OCI-LY7 (cell line): ENCODE data around the gene EPHB1. TPM values are rescaled to one million over a fixed set of nuclear protein-coding genes. Genes with fewer than 3 reads are reported as not detected.

Experiments
- BruUV-seq: library from RNA; stranded (reverse); fragments of 400-500 nt; replicated peaks from 2 replicates; lab custom pipeline; 2021; lab: Mats Ljungman, UMichigan
- CTCF ChIA-PET: fragments of 300-600 bp; sonication (Branson Sonifier 250); formaldehyde crosslinking; loops from one replicate; lab custom pipeline; 2022; ENCODE audit warnings: antibody characterized with exemption; ENCODE audit not compliant: unreplicated experiment; lab: Charles Lee
- POLR2A ChIA-PET: fragments of 300-600 bp; sonication (Branson Sonifier 250); formaldehyde crosslinking; loops from one replicate; lab custom pipeline; 2022; ENCODE audit warnings: antibody characterized with exemption; lab: Charles Lee
- DNase-seq: peaks from one replicate; pipeline ENCODE4 v3.0.0-alpha.2; 2015; ENCODE audit warnings: low spot score
- H2AFZ ChIP-seq: fragments of 200-600 bp; sonication (generic), shearing (Covaris generic); 2 replicates; pipeline ENCODE4 v1.6.1; 2014; ENCODE audit warnings: mild to moderate bottlenecking, antibody characterized with exemption, low read length, moderate library complexity
- H3K27ac ChIP-seq: fragments of 200-600 bp; sonication (generic); 2 replicates; pipeline ENCODE4 v1.5.1; 2014; ENCODE audit warnings: mixed run types, low read depth, mild to moderate bottlenecking, moderate library complexity, low read length, inconsistent platforms; ENCODE audit not compliant: poor library complexity, severe bottlenecking
- H3K36me3 ChIP-seq: fragments of 200-600 bp; sonication (generic); 2 replicates; pipeline ENCODE4 v1.6.1; 2014; ENCODE audit warnings: mild to moderate bottlenecking, antibody characterized with exemption, low read length, moderate library complexity, mixed read lengths; ENCODE audit not compliant: insufficient read depth
- H3K4me1 ChIP-seq: fragments of 200-600 bp; sonication (generic); 2 replicates; pipeline ENCODE4 v1.5.1; 2014; ENCODE audit warnings: mild to moderate bottlenecking, low read length; ENCODE audit not compliant: insufficient read depth, poor library complexity, severe bottlenecking
- H3K4me2 ChIP-seq: fragments of 200-600 bp; sonication (generic); 2 replicates; pipeline ENCODE4 v1.6.1; 2014; ENCODE audit warnings: mild to moderate bottlenecking, low read length
- H3K4me3 ChIP-seq: fragments of 200-600 bp; sonication (generic); 2 replicates; pipeline ENCODE4 v1.5.1; 2014; ENCODE audit warnings: mild to moderate bottlenecking, low read depth, low read length; ENCODE audit not compliant: poor library complexity, severe bottlenecking
- H3K79me2 ChIP-seq: fragments of 200-600 bp; sonication (generic); 2 replicates; pipeline ENCODE4 v1.6.1; 2016; ENCODE audit warnings: low read depth, mild to moderate bottlenecking, low read length, moderate library complexity, mixed read lengths; ENCODE audit not compliant: insufficient read depth
- H3K9me2 ChIP-seq: fragments of 200-600 bp; sonication (generic); 2 replicates; pipeline ENCODE4 v1.6.1; 2016; ENCODE audit warnings: mild to moderate bottlenecking, low read length, mixed read lengths; ENCODE audit not compliant: insufficient read depth
- H3K9me3 ChIP-seq: fragments of 200-600 bp; sonication (generic); 2 replicates; pipeline ENCODE4 v1.6.1; 2014; ENCODE audit warnings: mild to moderate bottlenecking, mixed run types, low read length, mixed read lengths
- H4K20me1 ChIP-seq: fragments of 200-600 bp; sonication (generic); 2 replicates; pipeline ENCODE4 v1.6.1; 2014; ENCODE audit warnings: mild to moderate bottlenecking, antibody characterized with exemption, low read length, moderate library complexity, mixed read lengths; ENCODE audit not compliant: insufficient read depth
- EZH2phosphoT487 ChIP-seq: fragments of 200-600 bp; sonication (generic); IDR thresholded peaks from 2 replicates; pipeline ENCODE4 v1.6.1; 2018; ENCODE audit warnings: low read depth, borderline replicate concordance, mild to moderate bottlenecking, mixed run types, antibody characterized with exemption, low read length, moderate library complexity, mixed read lengths
- intact Hi-C: fragments of 100-400 bp; cut with micrococcal nuclease; formaldehyde crosslinking; loops from one replicate; pipeline ENCODE4 v1.10.0; 2022; ENCODE audit not compliant: unreplicated experiment
- total RNA-seq, 2 experiments: library from RNA; depleted of rRNA in 1 of 2; stranded (reverse); fragments of >200 nt in 1 of 2; shearing (Covaris generic) in 1 of 2; gene quantifications; 2 replicates each; pipeline ENCODE4 v1.2.3, GENCODE V29; 2014 to 2022
- TF ChIP-seq, protein P1 (sequence below): fragments of 200-600 bp; sonication (generic); conservative IDR thresholded peaks from 2 replicates; pipeline ENCODE4 v1.5.1; 2014; ENCODE audit warnings: mild to moderate bottlenecking, antibody characterized with exemption, low read length, moderate library complexity, mixed read lengths

EPHB1 gene
- total RNA-seq, 2 experiments from 2014 or later, result 0.54 to 1.3 TPM

DNA sequence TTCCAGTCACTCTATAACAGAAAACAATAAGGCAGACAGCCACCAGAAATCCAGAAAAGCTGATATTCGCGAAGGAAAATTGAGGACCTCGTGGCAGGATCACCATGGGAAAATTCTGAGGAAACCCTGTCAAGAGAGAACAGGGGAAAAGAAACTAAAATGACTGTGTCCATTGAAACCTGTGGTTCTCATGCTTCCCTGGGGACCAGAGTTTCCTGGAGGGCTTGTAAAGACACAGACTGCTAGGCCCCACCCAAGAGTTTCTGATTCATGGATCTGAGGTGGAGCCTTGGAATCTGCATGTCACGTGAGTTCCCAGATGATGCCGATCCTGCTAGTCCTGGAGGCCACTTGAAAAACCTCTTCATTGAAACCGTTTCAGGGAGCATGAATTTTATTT lies 420.5 kb downstream of the EPHB1 start:
- H3K36me3 ChIP-seq, result no peaks in the 10 kb centered on the region
- H3K9me2 ChIP-seq, result no peaks in the 10 kb centered on the region
- ChIA-PET POLR2A (no interaction called here), CTCF (no interaction called here)
- no TSS peak for BruUV-seq
- H3K4me1 ChIP-seq, result no peaks in the 10 kb centered on the region
- DNase-seq, result no peak
- H3K4me3 ChIP-seq, result no peak overlapping the region
- intact Hi-C loops, result no loop called here
- no peaks in the 10 kb centered on the region for H4K20me1 ChIP-seq
- TF ChIP-seq, protein P1, sequence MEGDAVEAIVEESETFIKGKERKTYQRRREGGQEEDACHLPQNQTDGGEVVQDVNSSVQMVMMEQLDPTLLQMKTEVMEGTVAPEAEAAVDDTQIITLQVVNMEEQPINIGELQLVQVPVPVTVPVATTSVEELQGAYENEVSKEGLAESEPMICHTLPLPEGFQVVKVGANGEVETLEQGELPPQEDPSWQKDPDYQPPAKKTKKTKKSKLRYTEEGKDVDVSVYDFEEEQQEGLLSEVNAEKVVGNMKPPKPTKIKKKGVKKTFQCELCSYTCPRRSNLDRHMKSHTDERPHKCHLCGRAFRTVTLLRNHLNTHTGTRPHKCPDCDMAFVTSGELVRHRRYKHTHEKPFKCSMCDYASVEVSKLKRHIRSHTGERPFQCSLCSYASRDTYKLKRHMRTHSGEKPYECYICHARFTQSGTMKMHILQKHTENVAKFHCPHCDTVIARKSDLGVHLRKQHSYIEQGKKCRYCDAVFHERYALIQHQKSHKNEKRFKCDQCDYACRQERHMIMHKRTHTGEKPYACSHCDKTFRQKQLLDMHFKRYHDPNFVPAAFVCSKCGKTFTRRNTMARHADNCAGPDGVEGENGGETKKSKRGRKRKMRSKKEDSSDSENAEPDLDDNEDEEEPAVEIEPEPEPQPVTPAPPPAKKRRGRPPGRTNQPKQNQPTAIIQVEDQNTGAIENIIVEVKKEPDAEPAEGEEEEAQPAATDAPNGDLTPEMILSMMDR, result no peak
- no peak for TF ChIP-seq EZH2phosphoT487
- no peaks in the 10 kb centered on the region for H3K79me2 ChIP-seq
- H3K4me2 ChIP-seq, result no peak overlapping the region
- H3K9me3 ChIP-seq, result no peaks in the 10 kb centered on the region
- H2AFZ ChIP-seq, result no peak overlapping the region
- H3K27ac ChIP-seq, result no peak overlapping the region

DNA sequence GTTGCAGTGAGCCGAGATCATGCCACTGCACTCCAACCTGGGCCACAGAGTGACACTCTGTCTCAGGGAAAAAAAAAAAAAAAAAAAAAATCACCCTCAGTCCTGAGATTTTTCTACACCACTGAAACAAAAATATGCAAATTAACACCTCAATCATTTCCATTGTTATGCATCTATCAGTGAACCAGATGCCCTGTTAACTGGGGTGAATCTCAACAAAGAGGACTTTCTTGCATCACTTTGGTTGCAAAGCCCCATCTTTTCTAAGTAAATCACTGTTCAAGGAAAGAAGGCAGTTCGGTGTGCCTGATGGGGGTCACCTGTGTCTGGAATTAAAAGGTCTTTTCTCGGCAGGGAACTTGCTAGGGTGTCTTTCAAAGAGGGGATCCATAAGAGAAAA lies 421.6 kb downstream of the EPHB1 start:
- H3K4me2 ChIP-seq, result no peak overlapping the region
- intact Hi-C loops, result no loop called here
- no peaks in the 10 kb centered on the region for H3K79me2 ChIP-seq
- no peak overlapping the region for H3K27ac ChIP-seq
- no peak for TF ChIP-seq EZH2phosphoT487
- TF ChIP-seq, protein P1, result no peak
- H3K4me3 ChIP-seq, result no peak overlapping the region
- BruUV-seq, result no TSS peak
- H3K36me3 ChIP-seq, result no peaks in the 10 kb centered on the region
- no peaks in the 10 kb centered on the region for H4K20me1 ChIP-seq
- ChIA-PET POLR2A (no interaction called here), CTCF (no interaction called here)
- no peaks in the 10 kb centered on the region for H3K9me2 ChIP-seq
- no peaks in the 10 kb centered on the region for H3K9me3 ChIP-seq
- DNase-seq, result no peak
- no peaks in the 10 kb centered on the region for H3K4me1 ChIP-seq
- H2AFZ ChIP-seq, result no peak overlapping the region

DNA sequence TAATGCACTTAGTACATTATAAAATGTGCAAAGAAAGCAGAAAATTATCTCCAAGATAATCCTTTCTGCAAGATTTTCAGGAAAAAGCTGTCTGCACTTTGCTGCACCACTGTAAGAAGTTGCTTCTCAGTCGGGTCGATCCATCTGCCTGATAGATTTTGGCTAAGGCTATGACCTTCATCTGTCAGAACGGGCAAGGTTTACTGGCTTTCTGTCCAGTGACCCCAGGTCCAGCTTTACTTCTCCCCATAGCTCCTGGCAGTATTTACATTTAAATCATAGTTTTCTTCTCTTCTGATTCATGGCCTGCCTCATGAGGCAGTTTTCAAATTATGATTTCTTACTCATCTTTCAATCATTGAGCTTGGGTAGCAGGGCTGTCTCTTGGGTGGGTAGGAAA lies 422.7 kb downstream of the EPHB1 start:
- Histone ChIP-seq H3K9me2 (no peaks in the 10 kb centered on the region), H3K36me3 (no peaks in the 10 kb centered on the region), H3K4me1 (no peaks in the 10 kb centered on the region), H3K4me2 (no peak overlapping the region), H3K4me3 (no peak overlapping the region), H2AFZ (no peak overlapping the region), H4K20me1 (no peaks in the 10 kb centered on the region), H3K79me2 (no peaks in the 10 kb centered on the region), H3K9me3 (no peaks in the 10 kb centered on the region), H3K27ac (no peak overlapping the region)
- intact Hi-C loops, result no loop called here
- BruUV-seq, result no TSS peak
- ChIA-PET POLR2A (no interaction called here), CTCF (no interaction called here)
- no peak for TF ChIP-seq EZH2phosphoT487
- TF ChIP-seq, protein P1, result no peak
- no peak for DNase-seq
